GM12864 (cell line): ENCODE results near the gene STC2.

Source experiments
- DNase-seq: peaks from one replicate; pipeline ENCODE4 v3.0.0-alpha.2; 2011; ENCODE audit warnings: low read depth
- H3K4me3 ChIP-seq: 2 replicates; pipeline ENCODE4 v1.5.1; 2011; ENCODE audit warnings: mild to moderate bottlenecking, low read depth, low read length, control low read depth
- TF ChIP-seq, protein P1 (sequence below): IDR thresholded peaks from 2 replicates; pipeline ENCODE4 v1.5.1; 2011; ENCODE audit warnings: low read depth, mild to moderate bottlenecking, moderate library complexity, low read length, control low read depth, inconsistent platforms; ENCODE audit errors: missing control alignments

STC2 gene

DNA sequence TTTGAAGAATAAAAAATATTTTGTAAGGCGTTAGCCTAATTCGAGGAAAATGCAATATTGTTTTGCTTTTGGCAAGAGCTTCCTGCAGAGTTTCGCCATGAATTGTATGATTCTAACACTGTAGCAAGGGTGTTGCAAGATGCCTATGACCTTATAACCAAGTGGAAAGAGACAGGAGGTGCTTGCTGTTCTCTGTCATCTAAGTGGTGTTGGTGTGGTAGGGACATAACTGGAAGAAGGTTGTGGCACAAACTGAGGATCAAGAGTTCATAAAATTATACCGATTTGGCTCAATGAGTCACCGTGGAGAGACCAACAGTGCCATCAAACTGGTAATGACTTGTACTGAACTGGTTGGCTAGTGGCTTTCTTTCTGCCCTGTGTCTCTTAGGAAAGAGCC lies 6.3 kb downstream of the STC2 start:
- TF ChIP-seq, protein P1, sequence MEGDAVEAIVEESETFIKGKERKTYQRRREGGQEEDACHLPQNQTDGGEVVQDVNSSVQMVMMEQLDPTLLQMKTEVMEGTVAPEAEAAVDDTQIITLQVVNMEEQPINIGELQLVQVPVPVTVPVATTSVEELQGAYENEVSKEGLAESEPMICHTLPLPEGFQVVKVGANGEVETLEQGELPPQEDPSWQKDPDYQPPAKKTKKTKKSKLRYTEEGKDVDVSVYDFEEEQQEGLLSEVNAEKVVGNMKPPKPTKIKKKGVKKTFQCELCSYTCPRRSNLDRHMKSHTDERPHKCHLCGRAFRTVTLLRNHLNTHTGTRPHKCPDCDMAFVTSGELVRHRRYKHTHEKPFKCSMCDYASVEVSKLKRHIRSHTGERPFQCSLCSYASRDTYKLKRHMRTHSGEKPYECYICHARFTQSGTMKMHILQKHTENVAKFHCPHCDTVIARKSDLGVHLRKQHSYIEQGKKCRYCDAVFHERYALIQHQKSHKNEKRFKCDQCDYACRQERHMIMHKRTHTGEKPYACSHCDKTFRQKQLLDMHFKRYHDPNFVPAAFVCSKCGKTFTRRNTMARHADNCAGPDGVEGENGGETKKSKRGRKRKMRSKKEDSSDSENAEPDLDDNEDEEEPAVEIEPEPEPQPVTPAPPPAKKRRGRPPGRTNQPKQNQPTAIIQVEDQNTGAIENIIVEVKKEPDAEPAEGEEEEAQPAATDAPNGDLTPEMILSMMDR = no peak
- no peak for DNase-seq
- no peak overlapping the region for H3K4me3 ChIP-seq

DNA sequence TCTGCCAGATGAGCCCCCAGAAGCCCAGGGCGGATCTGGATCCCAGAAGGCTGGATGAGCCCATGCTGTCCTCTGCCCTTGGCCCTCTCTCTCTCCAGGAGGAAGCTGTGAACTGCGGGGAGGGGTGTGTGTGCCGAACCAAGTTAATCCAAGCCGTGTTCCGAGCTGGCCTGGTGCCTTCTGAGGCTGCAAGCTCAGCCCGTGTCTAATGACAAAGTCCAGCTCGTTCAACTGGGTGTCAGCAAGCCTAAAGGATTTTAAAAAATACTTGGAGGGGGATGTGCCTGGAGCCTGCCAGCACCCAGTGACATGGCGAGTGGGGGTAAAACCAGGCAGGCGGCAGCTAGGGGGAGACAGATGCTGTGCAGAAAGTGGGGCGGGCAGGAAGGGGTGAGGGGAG lies 8.0 kb downstream of the STC2 start:
- TF ChIP-seq, protein P1 = no peak
- DNase-seq = no peak
- no peak overlapping the region for H3K4me3 ChIP-seq

DNA sequence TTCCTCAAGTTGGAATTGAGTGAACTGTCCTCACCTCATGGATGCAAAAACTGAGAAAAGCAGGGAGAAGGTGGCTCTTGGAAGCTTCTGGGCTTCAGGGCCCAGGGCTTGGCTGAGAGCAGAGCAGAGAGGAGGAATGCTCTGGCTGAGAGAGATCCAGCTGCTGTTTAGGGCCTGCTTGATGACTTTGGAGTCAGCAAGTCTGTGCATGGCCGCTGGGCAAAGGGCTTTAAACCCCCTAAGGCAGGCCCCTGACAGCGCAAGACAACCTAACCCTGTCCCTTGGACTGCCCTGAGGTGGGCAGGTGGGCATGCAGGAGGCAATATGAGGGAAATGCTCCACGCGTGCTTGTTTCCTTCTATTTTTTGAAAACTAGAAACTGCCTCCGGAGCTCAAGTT lies 8.6 kb downstream of the STC2 start:
- no peak for DNase-seq
- TF ChIP-seq, protein P1 = no peak
- H3K4me3 ChIP-seq = no peak overlapping the region

DNA sequence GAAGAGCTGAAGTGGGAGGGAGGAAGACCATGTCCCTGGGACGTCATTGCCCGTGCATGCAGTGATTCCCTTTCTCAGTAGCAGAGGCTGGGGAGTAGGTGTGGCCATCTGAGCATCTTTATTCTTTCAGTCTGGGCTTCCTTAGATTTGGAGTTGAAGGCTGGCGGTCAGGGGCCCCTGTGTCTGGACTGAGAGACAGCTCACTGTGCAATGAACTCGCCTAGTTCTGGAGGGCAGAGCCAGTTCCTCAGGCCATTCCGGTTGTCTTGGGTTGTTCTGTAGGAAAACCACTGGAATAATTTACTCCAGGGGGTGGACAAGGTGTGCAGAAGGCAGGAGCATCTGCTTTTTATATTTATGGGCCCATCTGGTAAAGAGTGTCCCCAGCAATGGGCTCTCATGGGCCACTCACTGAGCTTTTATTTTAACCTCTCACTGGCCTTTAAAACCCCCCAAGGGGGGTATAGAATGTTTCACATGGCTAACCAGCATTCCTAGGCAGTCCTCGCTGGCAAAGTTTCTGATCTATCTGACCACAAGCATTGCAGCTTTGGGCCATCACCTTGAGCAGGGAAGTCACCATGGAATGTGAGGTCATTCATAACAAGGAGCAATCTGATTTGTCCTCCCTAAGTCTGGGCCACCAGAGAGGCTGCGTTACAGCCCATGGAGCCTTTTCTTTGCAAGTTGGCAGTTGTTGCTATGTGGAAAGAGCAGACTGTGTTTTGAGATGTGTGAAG lies 9.2 kb downstream of the STC2 start:
- no peak for DNase-seq
- TF ChIP-seq, protein P1 = no peak
- no peak overlapping the region for H3K4me3 ChIP-seq

DNA sequence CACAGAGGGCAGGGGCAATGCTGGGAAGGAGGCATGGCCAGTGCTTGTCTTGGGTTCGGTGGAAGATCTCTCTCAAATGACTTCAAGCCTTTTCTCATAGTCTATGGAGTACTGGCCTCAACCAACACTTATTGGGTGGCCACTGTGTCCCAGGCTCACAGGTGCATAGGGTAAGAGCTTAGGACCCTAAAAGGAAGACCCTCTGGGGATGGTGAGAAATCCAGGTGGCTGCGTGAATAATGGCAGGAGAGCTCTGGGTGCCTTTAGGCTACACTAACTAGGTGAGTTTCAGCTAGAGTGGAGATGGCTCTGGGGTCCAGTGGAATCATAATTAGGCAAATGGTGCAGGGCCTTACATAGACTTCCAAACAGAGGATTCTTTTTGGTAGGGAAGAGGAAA lies 9.9 kb downstream of the STC2 start:
- no peak overlapping the region for H3K4me3 ChIP-seq
- TF ChIP-seq, protein P1 = no peak
- no peak for DNase-seq

DNA sequence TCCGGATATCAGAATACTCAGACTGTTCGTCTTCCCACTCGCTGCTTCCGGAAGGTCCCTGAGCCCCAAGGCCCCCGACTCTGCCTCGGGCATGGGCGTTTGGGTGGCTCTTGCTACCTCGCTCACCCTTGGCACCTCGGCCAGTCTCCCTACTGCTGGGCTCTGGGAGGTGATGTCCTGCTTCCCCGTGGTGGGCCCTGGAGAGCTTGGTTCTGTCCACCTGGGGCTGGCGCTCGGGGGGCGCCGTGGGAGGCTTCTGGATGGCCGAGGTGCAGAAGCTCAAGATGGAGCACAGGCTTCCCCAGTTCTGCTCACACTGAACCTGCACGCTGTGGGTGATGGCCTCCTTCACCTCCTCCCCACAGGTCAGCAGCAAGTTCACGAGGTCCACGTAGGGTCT lies 10.4 kb downstream of the STC2 start:
- no peak for DNase-seq
- H3K4me3 ChIP-seq = no peak overlapping the region
- TF ChIP-seq, protein P1 = no peak

DNA sequence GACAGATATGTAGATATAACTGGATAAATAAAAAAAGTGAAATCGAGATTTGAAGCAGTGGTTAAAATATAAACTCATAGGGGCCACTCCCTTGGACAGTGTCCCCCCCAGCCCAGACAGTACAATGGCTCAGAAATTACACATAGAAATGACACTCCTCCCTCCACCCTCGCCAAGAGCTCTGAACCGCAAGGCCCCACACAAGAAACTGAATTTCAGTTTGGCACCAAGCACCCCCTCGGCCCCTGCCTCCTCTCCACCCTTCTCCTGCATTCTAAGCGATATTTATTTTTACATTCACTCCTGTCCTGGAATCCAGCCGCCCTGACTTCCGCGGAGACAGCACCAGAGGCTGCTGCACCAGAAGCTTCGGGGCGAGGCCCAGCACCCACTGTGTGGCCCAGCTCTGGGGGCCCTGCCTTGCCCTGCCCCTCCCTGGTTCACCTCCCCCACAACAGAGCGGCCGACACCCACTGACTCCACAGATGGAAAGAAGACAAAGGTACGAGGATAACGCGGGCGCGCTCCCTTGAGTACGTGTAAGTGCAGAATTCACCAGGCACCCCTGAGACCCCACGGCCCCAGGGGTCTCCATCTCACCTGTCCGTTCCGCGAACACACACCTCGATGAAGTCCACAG lies 11.0 kb downstream of the STC2 start:
- H3K4me3 ChIP-seq = no peak overlapping the region
- TF ChIP-seq, protein P1 = no peak
- DNase-seq = no peak
